T follicular helper cell (primary cell): ENCODE measurements around the gene RPL5.

Experiments used
- DNase-seq: peaks from one replicate; pipeline ENCODE4 v3.0.0-alpha.2; 2020; ENCODE audit warnings: low read depth

The RPL5 gene

GRCh38 chr1:92855236-92855635 lies 23.4 kb downstream of the RPL5 start:
- DNase-seq = no peak

- DNase-seq = no peak
Observed at GRCh38 chr1:92857817-92858216, 26.0 kb downstream of the RPL5 start.

- DNase-seq = peak; percentile 48
Observed at GRCh38 chr1:92858564-92859399, 26.9 kb downstream of the RPL5 start.

GRCh38 chr1:92859400-92860039 lies 27.7 kb downstream of the RPL5 start:
- no peak for DNase-seq

- DNase-seq = no peak
Observed at GRCh38 chr1:92862605-92863004, 30.8 kb downstream of the RPL5 start.

- DNase-seq = no peak
Observed at GRCh38 chr1:92864131-92864530, 32.3 kb downstream of the RPL5 start.

GRCh38 chr1:92870591-92870990 lies 38.8 kb downstream of the RPL5 start:
- no peak for DNase-seq

- DNase-seq = no peak
Observed at GRCh38 chr1:92872719-92873118, 40.9 kb downstream of the RPL5 start.

- no peak for DNase-seq
Observed at GRCh38 chr1:92874987-92875386, 43.1 kb downstream of the RPL5 start.

GRCh38 chr1:92876351-92876750 lies 44.5 kb downstream of the RPL5 start:
- no peak for DNase-seq

- DNase-seq = no peak
Observed at GRCh38 chr1:92877081-92877711, 45.4 kb downstream of the RPL5 start.

- no peak for DNase-seq
Observed at GRCh38 chr1:92877792-92878191, 46.0 kb downstream of the RPL5 start.

DNA sequence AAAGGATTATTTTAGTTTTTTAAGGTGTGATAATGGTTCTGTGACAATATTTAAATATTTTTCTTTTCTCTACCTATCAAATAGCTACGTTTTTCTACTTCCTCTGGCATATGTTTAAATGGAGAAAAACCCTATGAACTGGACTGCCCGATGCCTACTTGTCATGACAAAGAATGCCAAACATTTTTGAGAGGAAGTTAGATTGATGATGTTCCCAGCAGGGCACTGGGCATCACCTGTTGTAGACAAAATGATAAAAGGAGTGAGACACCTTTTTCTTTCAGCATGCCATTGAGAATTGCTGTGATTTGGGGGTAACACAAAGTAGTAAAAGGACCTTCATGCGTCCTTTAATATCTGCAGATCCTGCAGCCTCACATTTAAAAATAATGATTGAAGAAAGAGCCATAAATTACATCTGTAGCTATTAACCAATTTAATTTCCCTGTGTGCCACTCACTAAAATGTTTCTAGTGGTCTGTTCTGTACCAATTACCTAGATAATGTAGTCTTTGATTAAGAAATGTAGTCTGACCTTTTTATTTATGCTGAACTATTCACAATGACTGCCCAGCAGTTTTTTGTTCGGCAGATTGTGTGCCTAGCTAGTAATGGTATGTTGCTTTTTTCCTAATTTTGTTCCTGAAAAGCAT lies 47.6 kb downstream of the RPL5 start:
- DNase-seq = no peak

DNA sequence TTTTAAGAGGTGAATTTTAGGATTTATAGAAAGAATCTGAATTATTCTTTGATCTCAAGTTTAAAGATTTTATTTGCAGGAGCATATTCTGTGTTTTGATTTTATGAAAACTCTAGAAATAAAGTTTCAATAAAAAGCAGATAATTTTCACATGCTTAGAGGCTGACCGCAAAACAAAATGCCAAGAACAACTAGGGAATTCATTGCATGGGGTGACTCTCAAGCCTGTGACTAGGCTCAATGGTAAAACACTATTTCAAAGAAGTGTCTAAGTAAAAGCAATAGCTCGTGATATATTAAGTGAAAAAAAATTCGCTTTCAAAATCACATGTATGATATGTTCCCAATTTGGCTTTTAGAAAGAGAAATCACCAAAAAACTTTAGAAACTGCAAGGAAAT lies 49.6 kb downstream of the RPL5 start:
- no peak for DNase-seq

DNA sequence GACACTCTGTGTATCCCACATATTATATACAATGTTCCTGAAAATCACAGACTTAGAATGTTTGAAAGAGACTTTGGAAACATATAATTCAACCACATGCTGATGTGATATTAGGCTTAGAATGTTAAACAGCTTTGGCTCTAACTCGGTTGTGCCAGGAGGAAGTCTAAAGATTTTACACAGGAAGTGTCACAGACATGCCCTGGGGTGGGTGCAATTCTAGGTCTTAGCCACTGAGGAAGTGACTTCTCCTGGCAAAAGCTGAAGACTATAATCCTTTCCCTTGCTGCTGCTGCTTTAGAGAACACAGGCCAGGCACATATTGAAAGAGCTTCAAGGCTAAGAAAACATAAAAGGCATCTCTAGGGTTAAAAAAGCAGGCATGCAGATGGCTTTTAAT lies 51.0 kb downstream of the RPL5 start:
- DNase-seq = peak; percentile 27

- no peak for DNase-seq
Observed at GRCh38 chr1:92883297-92883696, 51.5 kb downstream of the RPL5 start.

GRCh38 chr1:92884195-92884594 lies 52.4 kb downstream of the RPL5 start:
- DNase-seq = no peak

DNA sequence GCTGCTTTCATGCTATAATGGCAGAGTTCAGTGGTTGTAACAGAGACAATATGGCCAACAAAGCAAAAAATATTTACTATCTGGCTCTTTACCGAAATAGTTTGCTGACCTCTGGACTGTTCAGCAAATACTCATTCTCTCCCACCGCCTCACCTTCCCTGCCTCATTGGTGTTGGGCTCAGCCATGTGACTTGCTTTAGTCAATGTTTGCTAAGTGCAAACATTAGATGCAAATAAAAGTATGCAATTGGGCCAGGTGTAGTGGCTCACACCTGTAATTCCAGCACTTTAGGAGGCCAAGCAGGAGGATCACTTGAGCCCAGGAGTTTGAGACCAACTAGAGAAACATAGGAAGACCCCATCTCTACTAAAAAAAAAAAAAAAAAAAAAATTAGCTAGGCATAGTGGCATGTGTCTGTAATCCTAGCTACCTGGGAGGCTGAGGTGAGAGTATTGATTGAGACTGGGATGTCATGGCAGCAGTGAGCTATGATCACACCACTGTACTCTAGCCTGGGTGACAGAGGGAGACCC lies 55.1 kb downstream of the RPL5 start:
- DNase-seq = no peak

DNA sequence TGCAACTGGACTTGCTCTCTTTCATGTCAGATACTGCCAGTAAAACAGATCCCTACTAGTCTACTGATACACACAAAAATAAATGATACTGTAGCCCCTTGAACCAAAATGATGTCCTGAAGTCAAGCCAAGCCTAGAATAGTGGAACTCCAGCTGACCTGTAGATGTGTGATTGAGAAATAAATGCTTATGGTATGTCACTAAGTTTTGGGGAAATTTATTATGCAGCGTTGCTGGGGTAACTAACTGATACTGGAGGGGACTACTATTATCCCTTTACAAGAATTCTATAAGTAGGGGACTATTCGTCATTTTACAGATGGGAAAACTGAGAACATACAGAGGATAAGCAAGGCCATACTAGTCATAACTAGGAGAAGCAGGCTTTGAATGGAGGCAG lies 55.6 kb downstream of the RPL5 start:
- DNase-seq = no peak
